ENCODE measurements around the gene QPRT. TPM values are rescaled to one million over a fixed set of nuclear protein-coding genes. Genes with fewer than 3 reads are reported as not detected.
"Not testable (repeated sequence)": the region's sequence is repeated elsewhere in the genome, so short reads cannot be mapped to it uniquely, and the experiment has no call there.

Gene QPRT
- total RNA-seq, 1 experiment from 2014 or later = 51.9 TPM

DNA sequence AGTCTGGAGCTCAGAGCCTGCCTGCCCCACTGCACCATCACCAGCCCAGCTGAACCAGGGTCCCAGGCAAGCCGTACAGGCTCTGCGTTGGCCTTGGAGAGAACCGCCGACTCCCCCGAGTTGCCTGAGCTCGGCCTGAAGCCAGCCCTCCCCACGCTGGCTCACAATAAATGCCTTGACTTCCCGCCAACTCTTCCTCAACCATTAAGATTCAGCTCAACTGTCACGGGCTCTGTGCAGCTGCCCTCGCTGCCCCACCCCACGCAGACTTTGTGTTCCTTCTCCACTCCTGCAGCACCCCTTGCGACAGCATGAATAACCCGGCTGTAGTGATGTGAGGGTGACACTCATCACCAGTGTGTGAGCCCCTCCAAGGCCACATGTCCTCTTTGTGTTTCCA is 4.8 kb upstream of the QPRT start:
- no peak overlapping the region for H3K27ac ChIP-seq
- peak; percentile 60 to 69 for DNase-seq

DNA sequence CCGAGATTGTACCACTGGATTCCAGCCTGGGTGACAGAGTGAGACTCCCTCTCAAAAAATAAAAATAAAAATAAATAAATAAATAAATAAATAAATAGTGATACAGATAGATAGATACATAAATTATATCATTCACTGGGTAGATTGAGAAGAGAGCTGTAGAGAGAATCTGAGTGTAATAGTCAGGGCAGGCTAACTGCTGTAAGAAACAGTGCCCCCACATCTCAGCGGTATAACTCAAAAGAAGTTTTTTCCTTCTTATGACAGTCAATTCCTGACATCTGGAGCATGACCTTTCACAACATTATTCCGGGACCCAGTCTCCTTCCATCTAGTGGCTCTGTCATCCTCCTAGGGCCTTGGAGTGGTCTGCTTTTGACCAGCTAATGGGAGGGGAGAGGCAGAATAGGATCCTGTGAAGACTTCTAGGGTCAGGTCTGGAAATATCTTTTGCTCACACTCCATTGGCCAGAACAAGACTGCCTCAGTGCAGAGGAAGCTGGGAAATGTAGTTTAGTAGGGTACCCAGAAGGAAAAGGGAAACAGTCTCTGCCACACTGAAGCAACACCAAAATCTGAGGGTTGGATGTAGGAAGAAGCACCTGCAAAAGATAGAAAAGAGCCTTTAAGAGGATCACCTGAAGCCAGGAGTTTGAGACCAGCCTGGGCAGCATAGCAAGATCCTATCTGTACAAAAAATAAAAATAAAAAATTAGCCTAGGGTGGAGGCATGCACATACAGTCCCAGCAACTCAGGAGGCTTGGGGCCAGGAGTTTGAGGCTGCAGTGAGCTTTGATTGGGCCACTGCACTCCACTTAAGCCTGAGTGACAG is 3.0 kb upstream of the QPRT start:
- DNase-seq = peak; percentile 33 to 69
- H3K27me3 ChIP-seq = no peaks in the 10 kb centered on the region
- H3K36me3 ChIP-seq = no peaks in the 10 kb centered on the region
- H3K4me3 ChIP-seq = no peak overlapping the region
- H3K27ac ChIP-seq = no peak overlapping the region
- no peaks in the 10 kb centered on the region for H3K9me3 ChIP-seq (replicated peaks)
- peaks cover 5% of the 10 kb centered on the region; the same call in 1 of the 2 replicates for H3K4me1 ChIP-seq

More for the DNA sequence above, 4.8 kb upstream of the QPRT start:
- Histone ChIP-seq H3K4me3 (no peak overlapping the region), H3K9me3 (replicated peaks) (no peaks in the 10 kb centered on the region), H3K36me3 (no peaks in the 10 kb centered on the region), H3K27me3 (no peaks in the 10 kb centered on the region), H3K4me1 (peaks cover 5% of the 10 kb centered on the region; the same call in 1 of the 2 replicates)

DNA sequence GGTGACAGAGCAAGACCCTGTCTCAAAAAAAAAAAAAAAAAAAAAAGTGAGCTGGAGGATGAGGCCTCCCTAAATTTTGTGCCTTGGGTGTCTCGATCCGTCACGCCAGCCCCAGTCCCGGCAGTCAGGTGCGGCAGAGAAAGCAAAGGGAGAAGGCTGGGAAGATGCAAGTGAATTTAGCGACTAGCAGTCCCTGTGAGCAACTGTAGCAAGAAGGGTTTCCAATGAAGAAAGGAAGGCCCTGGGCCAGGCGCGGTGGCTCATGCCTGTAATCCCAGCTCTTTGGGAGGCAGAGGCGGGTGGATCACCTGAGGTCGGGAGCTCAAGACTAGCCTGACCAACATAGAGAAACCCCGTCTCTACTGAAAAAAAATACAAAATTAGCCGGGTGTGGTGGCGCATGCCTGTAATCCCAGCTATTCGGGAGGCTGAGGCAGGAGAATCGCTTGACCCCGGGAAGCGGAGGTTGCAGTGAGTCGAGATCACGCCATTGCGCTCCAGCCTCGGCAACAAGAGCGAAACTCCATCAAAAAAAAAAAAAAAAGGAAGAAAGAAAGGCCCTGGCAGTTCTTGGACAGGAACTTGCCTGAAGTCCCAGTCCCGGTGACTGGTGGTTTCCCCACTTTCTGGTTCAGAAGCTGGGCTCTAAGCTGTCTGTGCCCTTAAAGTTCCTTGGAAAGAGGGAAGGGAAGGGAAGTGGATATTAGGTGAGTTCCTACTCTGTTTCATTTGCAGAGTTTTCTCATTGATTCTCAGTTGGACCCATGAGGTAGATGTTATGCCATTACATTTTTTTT is 1.8 kb upstream of the QPRT start:
- Histone ChIP-seq H3K4me3 (no peak overlapping the region), H3K27ac (no peak overlapping the region), H3K27me3 (no peaks in the 10 kb centered on the region), H3K36me3 (no peaks in the 10 kb centered on the region), H3K4me1 (peaks cover 5% of the 10 kb centered on the region; the same call in 1 of the 2 replicates), H3K9me3 (replicated peaks) (no peaks in the 10 kb centered on the region)
- no peak for DNase-seq

DNA sequence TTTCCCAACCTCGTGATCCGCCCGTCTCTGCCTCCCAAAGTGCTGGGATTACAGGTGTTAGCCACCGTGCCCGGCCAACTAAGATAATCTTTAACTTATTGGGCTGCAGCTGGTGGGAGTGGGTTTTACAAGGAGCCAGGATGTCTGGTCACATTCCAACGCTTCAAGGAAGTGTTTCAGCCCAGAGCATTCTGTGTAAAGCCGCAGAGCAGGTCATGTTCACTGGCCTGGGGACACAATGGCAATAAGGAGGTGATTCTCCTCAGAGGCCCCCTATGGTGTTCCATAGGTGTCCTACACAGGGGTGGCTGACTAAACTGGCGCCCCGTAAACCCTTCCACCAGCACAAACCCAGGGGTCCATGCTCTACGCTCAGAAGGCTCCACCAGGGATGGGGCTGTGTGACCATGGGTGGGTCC is 1.2 kb downstream of the QPRT start:
- peak; percentile 24 to 27 for DNase-seq
- Histone ChIP-seq H3K27me3 (no peaks in the 10 kb centered on the region), H3K36me3 (no peaks in the 10 kb centered on the region; the same call in 1 of the 2 replicates), H3K27ac (peak overlapping the region; percentile 84), H3K4me1 (no peaks in the 10 kb centered on the region; the same call in 1 of the 2 replicates), H3K4me3 (peak overlapping the region; percentile 65), H3K9me3 (replicated peaks) (no peaks in the 10 kb centered on the region)

DNA sequence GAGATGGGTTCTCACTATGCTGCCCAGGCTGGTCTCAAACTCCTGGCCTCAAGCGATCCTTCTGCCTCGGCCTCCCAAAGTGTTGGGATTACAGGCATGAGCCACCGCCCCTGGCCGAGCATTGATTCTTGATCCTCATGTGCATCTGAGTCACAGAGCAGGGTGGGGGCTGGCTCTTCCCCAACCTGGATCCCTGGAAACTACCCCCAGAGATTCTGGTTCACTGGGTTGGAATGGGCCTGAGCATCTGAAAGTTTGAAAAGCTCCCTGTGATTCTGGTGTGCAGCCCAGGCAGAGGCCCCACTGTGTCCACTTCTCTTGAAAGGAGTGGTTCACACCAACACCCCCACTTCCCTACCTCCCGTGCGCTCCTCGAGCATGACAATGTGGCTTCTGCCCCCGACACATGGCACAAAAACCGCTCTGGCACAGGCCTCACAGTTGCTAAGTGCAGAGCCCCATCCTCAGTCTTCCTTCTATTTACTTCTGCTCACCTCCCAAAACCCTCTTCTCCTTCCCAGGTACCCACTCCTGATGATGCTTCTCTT is 4.6 kb downstream of the QPRT start:
- Histone ChIP-seq H3K36me3 (no peaks in the 10 kb centered on the region; the same call in 1 of the 2 replicates), H3K27ac (no peak overlapping the region), H3K4me3 (no peak overlapping the region), H3K9me3 (replicated peaks) (no peaks in the 10 kb centered on the region), H3K27me3 (no peaks in the 10 kb centered on the region), H3K4me1 (no peaks in the 10 kb centered on the region; the same call in 1 of the 2 replicates)
- DNase-seq = no peak

DNA sequence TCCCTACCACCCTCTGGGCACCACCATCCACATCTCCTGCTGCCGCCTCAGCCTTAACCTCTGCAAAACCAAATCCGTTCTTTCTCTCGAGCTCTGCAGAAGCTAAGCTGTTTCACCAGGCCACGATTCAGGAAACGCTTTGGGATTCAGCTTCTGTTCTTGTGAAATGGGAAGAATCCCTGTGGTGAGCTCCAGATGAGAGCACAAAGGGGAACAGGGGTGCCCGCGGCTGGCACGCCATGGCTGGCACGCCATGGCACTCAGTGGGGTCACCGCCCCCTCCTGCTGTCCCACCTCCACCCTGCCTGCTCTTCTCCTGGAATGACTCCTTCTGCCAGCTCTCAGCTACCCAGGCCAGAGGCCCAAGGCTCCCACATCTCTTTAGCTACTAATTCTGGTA is 5.7 kb downstream of the QPRT start:
- Histone ChIP-seq H3K27me3 (no peaks in the 10 kb centered on the region), H3K4me1 (no peaks in the 10 kb centered on the region), H3K36me3 (no peaks in the 10 kb centered on the region; the same call in 1 of the 2 replicates), H3K4me3 (no peak overlapping the region), H3K9me3 (replicated peaks) (no peaks in the 10 kb centered on the region), H3K27ac (no peak overlapping the region)
- no peak for DNase-seq

DNA sequence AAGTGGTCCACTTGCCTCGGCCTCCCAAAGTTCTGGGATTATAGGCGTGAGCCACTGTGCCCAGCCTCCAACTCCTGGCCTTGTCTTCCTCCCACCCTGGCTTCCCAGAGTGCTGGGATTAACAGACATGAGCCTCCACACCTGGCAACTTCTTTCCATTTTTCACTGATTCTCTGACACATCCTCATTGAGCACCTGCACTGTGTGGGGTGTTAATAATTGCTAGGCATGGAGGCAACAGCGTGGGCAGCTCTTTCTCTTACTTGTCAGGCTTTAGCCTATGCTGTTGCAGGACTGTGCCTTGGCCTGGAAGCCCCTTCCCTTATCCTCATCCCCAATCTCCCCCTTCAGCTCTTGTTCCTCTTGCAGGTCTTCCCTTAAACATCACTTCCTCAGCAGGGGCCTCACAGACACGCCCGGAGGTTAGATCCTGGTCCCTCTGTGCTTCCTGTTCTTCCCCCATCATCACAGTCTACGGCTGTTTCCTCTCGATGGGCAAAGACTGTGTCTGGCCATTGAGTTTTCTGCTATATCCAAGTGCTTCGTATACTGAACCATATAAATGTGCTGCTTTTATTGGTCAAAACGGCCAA is 7.9 kb downstream of the QPRT start:
- Histone ChIP-seq H3K27ac (no peak overlapping the region), H3K4me3 (no peak overlapping the region), H3K27me3 (no peaks in the 10 kb centered on the region), H3K9me3 (replicated peaks) (no peaks in the 10 kb centered on the region), H3K4me1 (no peaks in the 10 kb centered on the region), H3K36me3 (no peaks in the 10 kb centered on the region; the same call in 1 of the 2 replicates)
- no peak for DNase-seq

DNA sequence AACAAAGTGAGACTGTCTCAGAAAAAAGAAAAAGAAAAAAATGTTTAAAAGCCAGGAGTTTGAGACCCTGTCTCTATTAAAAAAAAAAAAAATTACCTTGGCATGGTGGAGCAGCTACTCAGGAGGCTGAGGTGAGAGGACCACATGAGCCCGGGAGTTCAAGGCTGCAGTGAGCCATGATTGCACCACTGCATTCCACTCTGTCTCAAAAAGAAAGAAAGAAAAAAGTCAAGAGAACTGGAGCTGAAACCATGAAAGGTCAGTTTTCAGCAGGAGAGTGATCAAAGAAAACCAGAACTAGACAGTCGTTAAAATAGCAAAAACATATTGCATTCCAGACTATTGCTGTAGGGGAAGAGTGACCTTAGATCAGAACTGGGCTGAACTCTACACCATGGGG is 8.8 kb downstream of the QPRT start:
- H3K4me1 ChIP-seq = no peaks in the 10 kb centered on the region
- no peaks in the 10 kb centered on the region for H3K27me3 ChIP-seq
- no peaks in the 10 kb centered on the region; the same call in 1 of the 2 replicates for H3K36me3 ChIP-seq
- no peak overlapping the region for H3K27ac ChIP-seq
- H3K9me3 ChIP-seq (replicated peaks) = no peaks in the 10 kb centered on the region
- no peak for DNase-seq
- H3K4me3 ChIP-seq = no peak overlapping the region

DNA sequence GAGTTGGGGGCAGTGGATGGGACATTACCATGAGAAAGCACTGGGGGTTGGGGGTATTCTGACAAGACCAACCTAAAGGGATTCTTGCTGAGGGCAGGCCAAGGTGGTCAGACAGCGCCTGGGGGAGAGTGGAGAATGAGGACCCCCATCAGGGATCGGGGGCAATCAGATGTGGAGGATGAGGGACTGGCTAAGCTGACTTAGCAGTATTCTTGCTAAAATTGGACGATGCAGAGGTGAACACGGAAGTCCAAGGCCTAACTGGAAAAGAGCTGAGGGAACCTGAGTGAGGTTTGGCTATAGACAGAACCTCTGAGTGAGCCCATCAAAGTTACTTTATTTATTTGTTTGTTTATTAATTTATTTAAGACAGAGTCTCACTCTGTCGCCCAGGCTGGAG is 9.2 kb downstream of the QPRT start:
- no peaks in the 10 kb centered on the region for H3K9me3 ChIP-seq (replicated peaks)
- H3K4me3 ChIP-seq = no peak overlapping the region
- no peaks in the 10 kb centered on the region; the same call in 1 of the 2 replicates for H3K36me3 ChIP-seq
- no peaks in the 10 kb centered on the region for H3K4me1 ChIP-seq
- no peak overlapping the region for H3K27ac ChIP-seq
- H3K27me3 ChIP-seq = no peaks in the 10 kb centered on the region
- no peak for DNase-seq

DNA sequence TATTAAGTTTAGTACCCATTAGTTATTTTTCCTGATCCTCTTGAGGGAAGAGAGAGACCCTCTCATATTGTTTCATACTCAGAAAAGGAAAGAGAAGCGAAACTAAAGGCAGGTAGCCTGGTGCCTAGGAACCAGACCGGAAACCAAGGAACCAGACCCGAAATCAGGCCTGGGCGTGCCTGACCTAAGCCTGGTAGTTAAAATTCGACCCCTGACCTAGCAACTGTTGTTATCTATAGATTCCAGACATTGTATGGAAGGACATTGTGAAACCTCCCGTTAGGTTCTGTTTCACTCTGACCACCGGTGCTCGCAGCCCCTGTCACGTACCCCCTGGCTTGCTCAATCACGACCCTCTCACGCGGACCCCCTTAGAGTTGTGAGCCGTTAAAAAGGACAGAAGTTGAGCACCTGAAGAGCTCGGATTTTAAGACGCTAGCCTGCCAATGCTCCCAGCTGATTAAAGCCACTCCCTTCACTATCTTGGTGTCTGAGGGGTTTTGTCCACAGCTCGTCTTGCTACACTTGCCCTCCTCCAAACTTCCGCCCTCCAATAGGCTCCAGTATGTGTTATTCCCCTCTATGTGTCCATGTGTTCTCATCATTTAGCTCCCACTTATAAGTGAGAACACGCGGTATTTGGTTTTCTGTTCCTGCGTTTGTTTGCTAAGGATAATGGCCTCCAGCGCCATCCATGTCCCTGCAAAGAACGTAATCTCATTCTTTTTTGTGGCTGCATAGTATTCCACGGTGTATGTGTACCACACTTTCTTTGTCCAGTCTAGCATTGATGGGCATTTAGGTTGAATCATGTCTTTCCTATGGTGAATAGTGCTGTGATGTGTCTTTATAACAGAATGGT is 10.7 kb downstream of the QPRT start:
- not testable (repeated sequence) for H3K36me3 ChIP-seq; DNase-seq; H3K4me1 ChIP-seq; H3K27ac ChIP-seq; H3K27me3 ChIP-seq; H3K4me3 ChIP-seq; H3K9me3 ChIP-seq (replicated peaks)

DNA sequence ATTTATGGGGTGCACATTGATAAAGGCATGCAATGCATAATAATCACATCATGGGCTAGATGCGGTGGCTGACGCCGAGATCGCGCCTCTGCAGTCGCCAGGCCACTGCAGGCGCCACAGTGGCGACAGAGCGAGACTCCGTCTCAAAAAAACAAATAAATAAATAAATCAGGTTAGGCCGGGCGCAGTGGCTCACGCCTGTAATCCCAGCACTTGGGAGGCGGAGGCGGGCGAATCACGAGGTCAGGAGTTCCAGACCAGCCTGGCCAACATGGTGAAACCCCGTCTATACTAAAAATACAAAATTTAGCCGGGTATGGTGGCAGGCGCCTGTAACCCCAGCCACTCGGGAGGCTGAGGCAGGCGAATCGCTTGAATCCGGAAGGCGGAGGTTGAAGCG is 13.6 kb downstream of the QPRT start:
- not testable (repeated sequence) for H3K27ac ChIP-seq; H3K9me3 ChIP-seq (replicated peaks); H3K4me1 ChIP-seq; H3K4me3 ChIP-seq; H3K27me3 ChIP-seq; H3K36me3 ChIP-seq; DNase-seq

DNA sequence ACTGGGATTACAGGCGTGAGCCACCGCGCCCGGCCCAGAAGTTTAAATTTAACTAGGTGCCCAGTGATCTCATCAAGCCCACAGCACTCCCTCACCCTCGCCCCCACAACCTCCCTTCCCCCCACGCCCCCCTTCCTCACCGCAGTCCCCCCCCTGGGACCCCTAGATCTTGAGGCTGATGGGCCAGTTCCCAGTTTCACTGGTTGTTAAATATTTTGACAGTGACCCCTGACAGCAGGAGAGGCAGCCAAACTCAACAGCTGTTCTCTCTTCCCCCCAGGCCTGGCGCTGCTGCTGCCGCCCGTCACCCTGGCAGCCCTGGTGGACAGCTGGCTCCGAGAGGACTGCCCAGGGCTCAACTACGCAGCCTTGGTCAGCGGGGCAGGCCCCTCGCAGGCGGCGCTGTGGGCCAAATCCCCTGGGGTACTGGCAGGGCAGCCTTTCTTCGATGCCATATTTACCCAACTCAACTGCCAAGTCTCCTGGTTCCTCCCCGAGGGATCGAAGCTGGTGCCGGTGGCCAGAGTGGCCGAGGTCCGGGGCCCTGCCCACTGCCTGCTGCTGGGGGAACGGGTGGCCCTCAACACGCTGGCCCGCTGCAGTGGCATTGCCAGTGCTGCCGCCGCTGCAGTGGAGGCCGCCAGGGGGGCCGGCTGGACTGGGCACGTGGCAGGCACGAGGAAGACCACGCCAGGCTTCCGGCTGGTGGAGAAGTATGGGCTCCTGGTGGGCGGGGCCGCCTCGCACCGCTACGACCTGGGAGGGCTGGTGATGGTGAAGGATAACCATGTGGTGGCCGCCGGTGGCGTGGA is 15.6 kb downstream of the QPRT start:
- Histone ChIP-seq H3K27me3 (no peaks in the 10 kb centered on the region), H3K27ac (peak overlapping the region; percentile 91), H3K9me3 (replicated peaks) (no peaks in the 10 kb centered on the region), H3K4me3 (peak overlapping the region; percentile 8; the same call in 1 of the 2 replicates), H3K4me1 (peaks cover 5% of the 10 kb centered on the region), H3K36me3 (peaks cover 6% of the 10 kb centered on the region)
- DNase-seq = peak; percentile 97 to 98

DNA sequence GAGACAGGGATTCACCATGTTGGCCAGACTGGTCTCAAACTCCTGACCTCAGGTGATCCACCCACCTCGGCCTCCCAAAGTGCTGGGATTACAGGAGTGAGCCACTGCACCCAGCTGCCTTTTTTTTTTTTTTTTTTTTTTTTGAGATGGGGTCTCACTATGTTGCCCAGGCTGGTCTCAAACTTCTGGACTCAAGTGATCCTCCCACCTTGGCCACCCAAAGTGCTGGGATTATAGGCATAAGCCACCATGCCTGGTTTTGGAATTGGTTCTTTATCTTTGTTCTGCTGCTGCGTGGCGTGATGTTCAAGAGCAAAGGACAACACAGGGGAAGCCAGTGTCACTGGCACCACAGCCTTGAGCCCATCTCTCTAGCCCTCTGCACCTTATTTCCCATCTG is 16.7 kb downstream of the QPRT start:
- not testable (repeated sequence) for H3K4me1 ChIP-seq; DNase-seq; H3K9me3 ChIP-seq (replicated peaks); H3K4me3 ChIP-seq; H3K27ac ChIP-seq; H3K36me3 ChIP-seq; H3K27me3 ChIP-seq
